ENCODE data around the gene UQCC5.

GRCh38 chr3:52506266-52506966, 30.0 kb upstream of the UQCC5 start:
- TF ChIP-seq CTCF (IDR thresholded peaks at IDR 0.05) (no peak), POLR2AphosphoS5 (IDR thresholded peaks at IDR 0.05) (no peak)

Data from prostate gland (tissue), 2 donors.